Measurements from ENCODE around the gene AP3S1.
"Not testable (repeated sequence)": the region's sequence is repeated elsewhere in the genome, so short reads cannot be mapped to it uniquely, and the experiment has no call there.

The AP3S1 gene

GRCh38 chr5:115841382-115842088, at the start of gene AP3S1, which contains the start of gene ATG12:
Gene AP3S1, plus strand, starts transcription at chr5:115841935. Its CDS starts 103 bp downstream, at chr5:115842038.
Gene ATG12, minus strand, starts transcription at chr5:115841565. Its CDS starts 13 bp downstream, at chr5:115841552.
- Mint-ChIP-seq H3K27me3 (no peaks in the 10 kb centered on the region), H3K4me1 (ENCODE audit: low read depth) (peaks cover 59% of the 10 kb centered on the region), H3K9me3 (no peaks in the 10 kb centered on the region), H3K36me3 (ENCODE audit: low read depth) (peaks cover 48% of the 10 kb centered on the region), H3K27ac (peak within 1 kb of the TSS; percentile 100), H3K4me3 (peak within 1 kb of the TSS; percentile 98)
- DNase-seq, result peak; percentile 96

- H3K36me3 Mint-ChIP-seq (ENCODE audit: low read depth), result no peaks in the 10 kb centered on the region
- no peaks in the 10 kb centered on the region for H3K4me1 Mint-ChIP-seq (ENCODE audit: low read depth)
- H3K9me3 Mint-ChIP-seq, result no peaks in the 10 kb centered on the region
- no peak overlapping the region for H3K27ac Mint-ChIP-seq
- H3K4me3 Mint-ChIP-seq, result no peak overlapping the region
- peaks cover 45% of the 10 kb centered on the region for H3K27me3 Mint-ChIP-seq
- DNase-seq, result no peak
Observed at GRCh38 chr5:115795700-115796099, 46.0 kb upstream of the AP3S1 start.

GRCh38 chr5:115796656-115797055, 45.1 kb upstream of the AP3S1 start:
- H3K27me3 Mint-ChIP-seq, result peaks cover 36% of the 10 kb centered on the region

GRCh38 chr5:115798252-115798651, 43.5 kb upstream of the AP3S1 start:
- DNase-seq, result no peak
- Mint-ChIP-seq H3K4me1 (ENCODE audit: low read depth) (no peaks in the 10 kb centered on the region), H3K9me3 (no peaks in the 10 kb centered on the region), H3K27me3 (peaks cover 28% of the 10 kb centered on the region), H3K36me3 (ENCODE audit: low read depth) (no peaks in the 10 kb centered on the region), H3K4me3 (no peak overlapping the region), H3K27ac (no peak overlapping the region)

More at GRCh38 chr5:115796656-115797055, 45.1 kb upstream of the AP3S1 start:
- no peak overlapping the region for H3K4me3 Mint-ChIP-seq
- no peaks in the 10 kb centered on the region for H3K4me1 Mint-ChIP-seq (ENCODE audit: low read depth)
- no peaks in the 10 kb centered on the region for H3K36me3 Mint-ChIP-seq (ENCODE audit: low read depth)
- no peak overlapping the region for H3K27ac Mint-ChIP-seq
- no peaks in the 10 kb centered on the region for H3K9me3 Mint-ChIP-seq
- DNase-seq, result no peak

GRCh38 chr5:115800108-115800507, 41.6 kb upstream of the AP3S1 start:
- H3K4me3 Mint-ChIP-seq, result no peak overlapping the region
- no peaks in the 10 kb centered on the region for H3K9me3 Mint-ChIP-seq
- no peak overlapping the region for H3K27ac Mint-ChIP-seq
- DNase-seq, result no peak
- no peaks in the 10 kb centered on the region for H3K4me1 Mint-ChIP-seq (ENCODE audit: low read depth)
- H3K36me3 Mint-ChIP-seq (ENCODE audit: low read depth), result no peaks in the 10 kb centered on the region
- peaks cover 22% of the 10 kb centered on the region for H3K27me3 Mint-ChIP-seq

- H3K4me3 Mint-ChIP-seq, result no peak overlapping the region
- peaks cover 17% of the 10 kb centered on the region for H3K27me3 Mint-ChIP-seq
- H3K4me1 Mint-ChIP-seq (ENCODE audit: low read depth), result no peaks in the 10 kb centered on the region
- H3K36me3 Mint-ChIP-seq (ENCODE audit: low read depth), result no peaks in the 10 kb centered on the region
- no peaks in the 10 kb centered on the region for H3K9me3 Mint-ChIP-seq
- no peak for DNase-seq
- H3K27ac Mint-ChIP-seq, result no peak overlapping the region
Observed at GRCh38 chr5:115801152-115801551, 40.6 kb upstream of the AP3S1 start.

GRCh38 chr5:115801984-115802383, 39.8 kb upstream of the AP3S1 start:
- no peak for DNase-seq
- Mint-ChIP-seq H3K27ac (no peak overlapping the region), H3K27me3 (peaks cover 13% of the 10 kb centered on the region), H3K4me1 (ENCODE audit: low read depth) (peaks cover 2% of the 10 kb centered on the region), H3K36me3 (ENCODE audit: low read depth) (no peaks in the 10 kb centered on the region), H3K4me3 (no peak overlapping the region), H3K9me3 (no peaks in the 10 kb centered on the region)

- Mint-ChIP-seq H3K27me3 (peaks cover 21% of the 10 kb centered on the region), H3K4me3 (no peak overlapping the region), H3K36me3 (ENCODE audit: low read depth) (no peaks in the 10 kb centered on the region), H3K9me3 (no peaks in the 10 kb centered on the region), H3K4me1 (ENCODE audit: low read depth) (peaks cover 8% of the 10 kb centered on the region), H3K27ac (no peak overlapping the region)
- no peak for DNase-seq
Observed at GRCh38 chr5:115806986-115807653, 34.6 kb upstream of the AP3S1 start.

GRCh38 chr5:115807654-115808052, 34.1 kb upstream of the AP3S1 start:
- Mint-ChIP-seq H3K9me3 (no peaks in the 10 kb centered on the region), H3K36me3 (ENCODE audit: low read depth) (no peaks in the 10 kb centered on the region), H3K4me1 (ENCODE audit: low read depth) (peaks cover 8% of the 10 kb centered on the region), H3K4me3 (no peak overlapping the region), H3K27me3 (peaks cover 23% of the 10 kb centered on the region), H3K27ac (no peak overlapping the region)
- no peak for DNase-seq

GRCh38 chr5:115808066-115808465, 33.7 kb upstream of the AP3S1 start:
- not testable (repeated sequence) for H3K36me3 Mint-ChIP-seq (ENCODE audit: low read depth); H3K27ac Mint-ChIP-seq; H3K9me3 Mint-ChIP-seq; H3K4me1 Mint-ChIP-seq (ENCODE audit: low read depth); H3K4me3 Mint-ChIP-seq; DNase-seq
- peaks cover 26% of the 10 kb centered on the region for H3K27me3 Mint-ChIP-seq

GRCh38 chr5:115809946-115810345, 31.8 kb upstream of the AP3S1 start:
- Mint-ChIP-seq H3K4me1 (ENCODE audit: low read depth) (peaks cover 14% of the 10 kb centered on the region), H3K4me3 (no peak overlapping the region), H3K27ac (no peak overlapping the region)

GRCh38 chr5:115810761-115811160, 31.0 kb upstream of the AP3S1 start:
- H3K9me3 Mint-ChIP-seq, result no peaks in the 10 kb centered on the region
- H3K4me1 Mint-ChIP-seq (ENCODE audit: low read depth), result peaks cover 22% of the 10 kb centered on the region
- H3K36me3 Mint-ChIP-seq (ENCODE audit: low read depth), result no peaks in the 10 kb centered on the region
- DNase-seq, result no peak
- H3K27ac Mint-ChIP-seq, result no peak overlapping the region
- peaks cover 48% of the 10 kb centered on the region for H3K27me3 Mint-ChIP-seq
- H3K4me3 Mint-ChIP-seq, result no peak overlapping the region

More at GRCh38 chr5:115809946-115810345, 31.8 kb upstream of the AP3S1 start:
- no peak for DNase-seq
- H3K9me3 Mint-ChIP-seq, result no peaks in the 10 kb centered on the region
- H3K27me3 Mint-ChIP-seq, result peaks cover 40% of the 10 kb centered on the region
- H3K36me3 Mint-ChIP-seq (ENCODE audit: low read depth), result no peaks in the 10 kb centered on the region

GRCh38 chr5:115811406-115811805, 30.3 kb upstream of the AP3S1 start:
- Mint-ChIP-seq H3K27ac (no peak overlapping the region), H3K9me3 (no peaks in the 10 kb centered on the region), H3K36me3 (ENCODE audit: low read depth) (no peaks in the 10 kb centered on the region), H3K4me3 (no peak overlapping the region), H3K27me3 (peaks cover 52% of the 10 kb centered on the region), H3K4me1 (ENCODE audit: low read depth) (peaks cover 26% of the 10 kb centered on the region)
- no peak for DNase-seq

- DNase-seq, result no peak
- no peak overlapping the region for H3K27ac Mint-ChIP-seq
- H3K9me3 Mint-ChIP-seq, result no peaks in the 10 kb centered on the region
- peaks cover 59% of the 10 kb centered on the region for H3K27me3 Mint-ChIP-seq
- H3K4me1 Mint-ChIP-seq (ENCODE audit: low read depth), result peaks cover 25% of the 10 kb centered on the region
- H3K4me3 Mint-ChIP-seq, result no peak overlapping the region
- no peaks in the 10 kb centered on the region for H3K36me3 Mint-ChIP-seq (ENCODE audit: low read depth)
Observed at GRCh38 chr5:115812372-115812771, 29.4 kb upstream of the AP3S1 start.

GRCh38 chr5:115813719-115814118, 28.0 kb upstream of the AP3S1 start:
- Mint-ChIP-seq H3K27me3 (peaks cover 69% of the 10 kb centered on the region), H3K4me3 (no peak overlapping the region), H3K9me3 (no peaks in the 10 kb centered on the region), H3K4me1 (ENCODE audit: low read depth) (peaks cover 22% of the 10 kb centered on the region), H3K27ac (no peak overlapping the region), H3K36me3 (ENCODE audit: low read depth) (no peaks in the 10 kb centered on the region)
- DNase-seq, result no peak
